Esophagus muscularis mucosa (tissue), 3 donors: ENCODE results near the gene ACP4.

Experiments
- CTCF ChIP-seq, 3 experiments: fragments of 200-600 bp in 2 of 3; fragments of 450-650 bp in 1 of 3; sonication (generic) in 2 of 3; IDR thresholded peaks; one replicate each; pipeline ENCODE4 v1.5.1; 2017 to 2019; ENCODE audit warnings: antibody characterized with exemption in 3 of 3, mild to moderate bottlenecking in 2 of 3, moderate library complexity in 1 of 3
- POLR2A ChIP-seq: fragments of 450-650 bp; IDR thresholded peaks from one replicate; pipeline ENCODE4 v1.6.1; 2017; ENCODE audit warnings: antibody characterized with exemption, moderate library complexity, mild to moderate bottlenecking, low read depth

- no peak for TF ChIP-seq POLR2A
- peak in 1 of 3 experiments; percentile 8 for TF ChIP-seq CTCF (IDR thresholded peaks at IDR 0.05)
These were observed 14.4 kb downstream of the ACP4 start for GRCh38 chr19:50804420-50805272.
